GM19351 (cell line): ENCODE data around the gene AP4S1.
A peak's percentile ranks its signal among the peaks of the same experiment; 100 is the strongest.

Experiments
- ATAC-seq: cut with Tn5 transposase; IDR thresholded peaks from one replicate; pipeline ENCODE4 v1.9.1; 2021; ENCODE audit warnings: mild to moderate bottlenecking, moderate library complexity; ENCODE audit not compliant: unreplicated experiment

The AP4S1 gene

DNA sequence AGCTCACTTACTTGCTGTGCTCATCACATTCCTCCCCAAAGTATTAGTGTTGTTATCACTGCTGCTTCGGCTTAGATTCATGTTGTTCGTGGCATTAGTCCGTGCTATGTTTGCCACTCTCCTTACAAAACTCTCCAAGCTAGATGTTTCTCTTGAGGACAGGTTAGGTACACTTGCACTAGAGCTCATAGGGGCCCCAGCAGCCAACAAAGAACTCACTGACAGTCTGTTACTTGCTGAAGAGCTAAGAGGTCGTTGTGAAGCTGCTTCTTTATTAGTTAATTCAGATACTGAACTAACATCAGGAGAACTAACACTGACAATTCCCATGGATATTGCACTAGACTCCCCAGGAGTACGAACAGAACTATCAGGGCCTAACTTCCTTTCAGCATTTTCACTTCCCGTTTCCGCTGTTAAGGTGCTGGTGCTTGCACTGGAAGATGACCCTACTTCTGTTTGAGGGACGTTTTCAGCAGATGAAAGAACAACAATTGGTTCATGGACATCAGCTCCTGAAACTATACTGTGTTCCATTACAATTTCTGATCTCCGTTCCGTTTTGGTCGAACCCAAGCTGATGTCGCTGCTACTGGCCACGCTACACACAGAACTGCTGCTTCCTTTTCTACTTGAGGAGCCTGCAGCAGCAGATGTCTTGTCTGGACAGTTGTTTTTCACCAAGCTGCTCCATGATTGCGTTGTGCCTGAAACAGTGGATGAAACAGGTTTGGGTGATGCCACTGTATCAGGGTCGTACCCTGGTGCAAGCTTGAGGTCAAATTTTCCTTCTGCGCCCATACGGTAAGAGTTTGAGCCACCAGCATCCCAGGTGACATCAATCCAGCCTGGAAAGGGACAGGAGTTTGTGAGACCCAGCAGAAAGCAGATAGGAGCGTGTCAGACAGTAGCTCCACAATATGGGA, 103.4 kb downstream of the AP4S1 start:
- ATAC-seq, result peak; percentile 71

DNA sequence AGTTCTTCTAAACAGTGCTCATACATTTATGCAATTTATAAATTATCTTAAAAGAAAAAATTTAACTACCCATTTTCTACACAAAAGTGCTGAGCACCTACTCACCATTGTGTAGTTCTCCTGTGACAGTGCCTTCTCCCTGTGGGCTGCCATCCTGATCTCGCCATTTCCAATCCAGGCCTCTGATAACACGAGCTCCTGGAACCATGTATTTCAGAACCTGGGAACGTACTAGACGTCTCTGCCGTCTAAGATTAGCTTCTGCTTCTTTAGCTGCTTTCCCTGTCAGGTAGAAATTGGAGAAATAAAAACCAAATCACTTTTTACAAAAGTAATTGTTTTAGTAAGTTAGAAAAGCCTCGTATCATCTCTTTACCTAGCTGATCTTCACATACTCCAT, 107.7 kb downstream of the AP4S1 start:
- ATAC-seq, result no peak

DNA sequence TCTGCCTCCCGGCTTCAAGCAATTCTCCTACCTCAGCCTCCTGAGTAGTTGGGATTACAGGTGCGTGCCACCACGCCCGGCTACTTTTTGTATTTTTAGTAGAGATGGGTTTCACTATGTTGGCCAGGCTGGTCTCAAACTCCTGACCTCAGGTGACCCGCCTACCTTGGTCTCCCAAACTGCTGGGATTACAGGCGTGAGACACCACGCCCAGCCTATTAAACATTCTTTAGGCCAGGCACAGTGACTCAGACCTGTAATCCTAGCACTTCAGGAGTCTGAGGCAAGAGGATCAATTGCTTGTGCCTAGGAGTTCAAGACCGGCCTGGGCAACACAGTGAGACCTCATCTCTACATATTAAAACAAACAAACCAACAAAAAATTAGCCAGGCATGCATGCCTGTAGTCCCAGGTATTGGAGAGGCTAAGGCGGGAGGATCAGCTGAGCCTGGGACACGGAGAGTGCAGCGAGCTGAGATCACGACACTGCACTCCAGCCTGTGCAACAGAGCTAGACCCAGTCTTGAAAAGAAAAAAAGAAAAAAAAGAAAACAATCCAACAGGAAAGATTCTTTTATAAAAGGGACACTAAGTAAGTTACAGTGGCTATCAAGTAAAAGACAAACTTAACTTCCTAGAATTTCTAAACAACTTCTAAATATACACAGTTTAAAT, 111.9 kb downstream of the AP4S1 start:
- no peak for ATAC-seq

DNA sequence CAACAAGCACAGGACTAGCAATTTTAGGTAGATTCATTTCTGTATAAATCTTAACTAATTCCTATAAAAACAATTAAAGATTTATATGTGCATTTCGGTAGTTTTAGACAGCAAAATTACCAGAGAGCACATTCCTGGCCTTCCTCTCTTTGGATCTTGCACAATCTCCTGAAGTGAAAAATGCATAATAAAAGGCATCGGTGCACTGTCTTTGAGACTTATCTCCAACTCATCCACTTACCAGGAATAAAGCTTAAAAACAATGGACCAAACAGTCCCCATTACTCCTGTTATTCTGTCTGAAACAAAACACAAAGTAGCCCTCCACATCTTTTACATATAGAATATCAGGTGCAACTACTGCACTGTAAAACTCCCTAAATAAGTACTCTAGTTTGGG, 112.9 kb downstream of the AP4S1 start:
- no peak for ATAC-seq

DNA sequence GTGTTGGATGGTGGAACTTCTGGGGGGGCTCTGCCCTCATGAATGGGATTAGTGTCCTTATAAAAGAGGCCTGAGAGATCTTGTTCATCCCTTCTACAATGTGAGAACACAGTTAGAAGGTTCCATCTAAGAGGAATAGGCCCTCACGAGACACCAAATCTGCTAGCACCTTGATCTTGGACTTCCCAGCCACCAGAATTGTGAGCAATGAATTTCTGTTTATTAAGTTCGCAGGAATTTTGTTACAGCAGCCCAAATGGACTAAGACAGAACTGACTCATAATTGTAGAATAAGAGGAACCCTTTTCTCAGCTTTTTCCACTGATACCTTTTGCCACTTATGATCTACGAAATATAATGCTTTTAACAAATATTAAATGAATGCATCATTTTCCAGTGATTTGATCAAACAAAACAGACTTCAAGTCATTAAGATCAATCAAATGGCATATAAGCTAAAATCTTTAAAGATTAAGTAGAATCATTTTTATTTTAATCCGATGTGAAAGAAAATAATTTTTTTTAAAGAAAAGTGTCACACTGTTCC, 113.9 kb downstream of the AP4S1 start:
- no peak for ATAC-seq

DNA sequence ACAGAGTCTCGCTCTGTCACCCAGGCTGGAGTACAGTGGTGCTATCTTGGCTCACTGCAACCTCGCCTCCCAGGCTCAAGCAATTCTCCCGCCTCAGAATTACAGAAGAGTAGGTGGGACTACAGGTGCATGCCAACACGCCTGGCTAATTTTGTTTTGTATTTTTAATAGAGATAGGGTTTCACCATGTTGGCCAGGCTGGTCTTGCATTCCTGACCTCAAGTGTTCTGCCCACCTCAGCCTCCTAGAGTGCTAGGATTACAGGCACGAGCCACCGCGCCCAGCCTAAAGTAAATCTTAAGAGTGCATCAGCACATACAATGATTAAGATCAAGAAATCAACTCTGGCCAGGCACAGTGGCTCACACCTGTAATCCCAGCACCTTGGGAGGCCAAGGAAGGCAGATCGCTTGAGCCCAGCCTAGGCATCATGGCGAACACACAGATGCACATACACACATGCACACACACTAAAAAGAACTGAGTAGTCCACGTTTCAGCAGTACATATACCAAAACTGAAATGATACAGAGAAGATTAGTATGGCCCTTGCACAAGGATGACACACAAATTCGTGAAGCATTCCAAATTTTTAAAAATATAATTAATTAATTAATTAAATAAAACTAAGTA, 117.1 kb downstream of the AP4S1 start:
- no peak for ATAC-seq
